Hematopoietic multipotent progenitor cell treated with erythropoietin and hydrocortisone succinate and interleukin-3 and kit ligand, for 15 days (in vitro differentiated cells): ENCODE results near the gene SH3D19.
"Not testable (repeated sequence)": the region's sequence is repeated elsewhere in the genome, so short reads cannot be mapped to it uniquely, and the experiment has no call there.

ENCODE experiments used
- DNase-seq: peaks from one replicate; pipeline ENCODE4 v3.0.0-alpha.2; 2015; ENCODE audit warnings: low spot score

The SH3D19 gene

DNA sequence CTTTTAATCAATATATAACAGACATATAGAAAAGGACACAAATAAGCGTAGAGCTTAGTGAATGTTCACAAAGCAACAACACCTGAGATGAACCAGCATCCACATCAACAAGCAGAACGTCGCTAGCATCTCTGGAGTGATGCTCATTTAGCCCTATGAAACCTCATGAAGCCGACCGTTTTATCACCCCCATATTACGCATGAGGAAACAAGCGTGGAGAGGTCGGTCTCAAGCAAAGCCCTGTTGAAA, 226.5 kb downstream of the SH3D19 start:
- DNase-seq, result no peak

DNA sequence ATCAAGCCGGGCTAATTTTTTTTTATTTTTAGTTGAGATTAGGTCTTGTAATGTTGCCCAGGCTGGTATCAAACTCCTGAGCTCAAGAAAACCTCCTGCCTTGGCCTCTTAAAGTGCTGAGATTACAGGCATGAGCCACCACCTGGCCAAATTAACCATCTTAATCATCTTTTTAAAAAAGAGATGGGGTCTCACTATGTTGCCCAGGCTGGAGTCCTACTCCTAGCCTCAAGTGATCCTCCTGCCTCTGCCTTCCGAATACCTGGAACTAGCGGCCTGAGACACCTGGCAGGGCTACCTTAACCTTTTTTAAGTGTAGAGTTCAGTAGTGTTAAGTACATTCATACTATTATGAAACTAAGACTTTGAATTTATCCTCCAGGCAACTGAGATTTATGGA, 227.6 kb downstream of the SH3D19 start:
- DNase-seq, result no peak

DNA sequence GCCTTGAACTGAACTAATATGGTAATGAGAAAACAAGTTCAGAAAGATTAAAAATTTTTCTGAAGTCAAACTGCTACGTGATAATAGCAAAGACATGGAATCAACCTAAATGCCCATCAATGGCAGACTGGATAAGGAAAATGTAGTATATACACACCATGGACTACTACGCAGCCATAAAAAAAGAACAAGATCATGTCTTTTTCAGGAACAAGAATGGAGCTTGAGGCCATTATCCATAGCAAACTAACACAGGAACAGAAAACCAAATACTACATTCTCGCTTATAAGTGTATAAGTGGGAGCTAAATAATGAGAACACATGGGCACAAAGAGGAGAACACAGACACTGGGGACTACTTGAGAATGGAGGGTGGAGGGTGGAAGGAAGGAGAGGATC, 230.3 kb downstream of the SH3D19 start:
- no peak for DNase-seq

- DNase-seq, result no peak
These were observed 231.1 kb downstream of the SH3D19 start for GRCh38 chr4:151094290-151094751.

DNA sequence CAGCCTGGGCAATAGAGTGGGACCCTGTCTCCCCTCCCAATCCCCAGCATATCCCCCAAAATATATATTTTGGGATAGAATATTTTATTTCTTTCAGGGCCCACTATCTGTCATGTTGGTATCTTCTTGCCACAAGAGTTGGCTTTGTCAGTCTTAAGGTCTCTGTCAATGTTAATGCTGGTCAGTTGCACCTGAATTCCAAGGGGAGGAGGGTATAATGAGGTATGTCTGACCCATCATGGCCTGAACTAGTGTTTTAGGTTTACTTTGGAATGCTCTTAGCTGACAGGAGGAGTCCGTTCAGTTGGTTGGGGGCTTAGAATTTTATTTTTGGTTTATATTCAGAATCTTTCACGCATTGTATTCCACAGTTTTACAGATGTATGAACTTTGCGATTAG, 232.2 kb downstream of the SH3D19 start:
- DNase-seq, result no peak

GRCh38 chr4:151092488-151092887, 232.9 kb downstream of the SH3D19 start:
- DNase-seq, result no peak

DNA sequence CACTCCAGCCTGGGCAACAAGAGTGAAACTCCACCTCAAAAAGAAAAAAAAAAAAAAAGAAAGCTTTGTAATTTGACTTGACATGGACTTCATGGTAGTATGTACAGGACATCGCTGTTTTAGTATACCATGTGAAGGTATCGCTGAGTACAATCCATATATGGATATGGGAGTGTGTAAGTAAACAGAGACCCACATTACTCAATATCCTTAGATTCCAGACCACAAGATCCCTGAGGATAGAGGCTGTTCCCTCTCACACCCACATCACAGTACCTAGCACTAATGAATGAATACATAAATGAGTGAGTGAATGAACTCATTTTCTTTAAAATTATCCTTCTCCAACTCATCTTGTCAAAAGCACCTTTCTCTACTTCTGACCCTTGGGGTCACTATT, 234.4 kb downstream of the SH3D19 start:
- no peak for DNase-seq

GRCh38 chr4:151087467-151087866, 237.9 kb downstream of the SH3D19 start:
- no peak for DNase-seq

- DNase-seq, result not testable (repeated sequence)
These were observed 247.4 kb downstream of the SH3D19 start for GRCh38 chr4:151077978-151078377.

GRCh38 chr4:151074416-151074916, 250.9 kb downstream of the SH3D19 start:
- no peak for DNase-seq
